Endothelial cell of umbilical vein (primary cell): ENCODE measurements around the gene GTF2A2. TPM values are rescaled to one million over a fixed set of nuclear protein-coding genes. Genes with fewer than 3 reads are reported as not detected.

ENCODE experiments used
- BruUV-seq: library from RNA; stranded (reverse); fragments of 400-500 nt; replicated peaks from 2 replicates; lab custom pipeline; 2021; lab: Mats Ljungman, UMichigan
- CTCF ChIA-PET: fragments of 300-600, 350-600 bp; sonication (Branson Sonifier 250); formaldehyde crosslinking; loops from one replicate; lab custom pipeline; 2021; ENCODE audit warnings: antibody characterized with exemption, inconsistent platforms; lab: Charles Lee
- POLR2A ChIA-PET: fragments of 300-600, 350-600 bp; sonication (Branson Sonifier 250); formaldehyde crosslinking; loops from one replicate; lab custom pipeline; 2021; ENCODE audit warnings: antibody characterized with exemption, inconsistent platforms; lab: Charles Lee
- DNase-seq: peaks from one replicate; pipeline ENCODE4 v3.0.0-alpha.2; 2011; ENCODE audit warnings: low read depth, low spot score
- FAIRE-seq: peaks from 2 replicates; lab custom pipeline; 2011; peaks lifted over from hg19 to GRCh38; lab: Jason Lieb, UNC
- H2AFZ ChIP-seq: 2 replicates; pipeline ENCODE4 v1.6.0; 2012; ENCODE audit warnings: low read depth, low read length, control low read depth, inconsistent platforms
- H3K27ac ChIP-seq: 2 replicates; pipeline ENCODE4 v1.5.1; 2011; ENCODE audit warnings: low read depth, mild to moderate bottlenecking, control low read depth, low read length, moderate library complexity; ENCODE audit not compliant: insufficient read depth
- H3K27me3 ChIP-seq, 2 experiments: 2 replicates each; pipeline versions ENCODE4 v1.6.0 to v1.6.1; 2011; ENCODE audit warnings: low read length in 2 of 2, mixed read lengths in 1 of 2; ENCODE audit not compliant: control insufficient read depth in 2 of 2, insufficient read depth in 2 of 2
- H3K36me3 ChIP-seq, 2 experiments: 2 replicates in 1 of 2; 3 replicates in 1 of 2; pipeline ENCODE4 v1.5.1; 2011; ENCODE audit warnings: low read length in 2 of 2, mild to moderate bottlenecking in 1 of 2, moderate library complexity in 1 of 2; ENCODE audit not compliant: control insufficient read depth in 2 of 2, insufficient read depth in 2 of 2; ENCODE audit errors: extremely low read depth in 1 of 2
- H3K4me1 ChIP-seq: 3 replicates; pipeline ENCODE4 v1.5.1; 2011; ENCODE audit warnings: mild to moderate bottlenecking, low read length; ENCODE audit not compliant: control insufficient read depth, insufficient read depth; ENCODE audit errors: extremely low read depth
- H3K4me2 ChIP-seq: 2 replicates; pipeline ENCODE4 v1.6.1; 2011; ENCODE audit warnings: low read length, control low read depth, mixed read lengths; ENCODE audit not compliant: insufficient read depth
- H3K4me3 ChIP-seq, 3 experiments: fragments of 200-600 bp in 1 of 3; sonication (generic), shearing (Covaris generic) in 1 of 3; replicated peaks in 1 of 3; 2 replicates each; pipeline ENCODE4 v1.5.1; 2011 to 2016; ENCODE audit warnings: control low read depth in 3 of 3, low read length in 3 of 3, mild to moderate bottlenecking in 2 of 3, inconsistent platforms in 1 of 3, low read depth in 1 of 3, moderate library complexity in 1 of 3; ENCODE audit not compliant: insufficient read depth in 1 of 3
- H3K79me2 ChIP-seq: 2 replicates; pipeline ENCODE4 v1.6.0; 2012; ENCODE audit warnings: low read length, inconsistent platforms; ENCODE audit not compliant: control insufficient read depth, insufficient read depth
- H3K9ac ChIP-seq: replicated peaks from 2 replicates; pipeline ENCODE3; 2011; ENCODE audit warnings: low read length, control low read depth; ENCODE audit not compliant: insufficient read depth; ENCODE audit errors: extremely low read depth
- H3K9me1 ChIP-seq: replicated peaks from 3 replicates; pipeline ENCODE4 v1.6.0; 2011; ENCODE audit warnings: mild to moderate bottlenecking, low read length; ENCODE audit not compliant: control insufficient read depth, insufficient read depth; ENCODE audit errors: extremely low read depth
- H3K9me3 ChIP-seq: replicated peaks from 2 replicates; pipeline ENCODE4 v1.5.1; 2012; ENCODE audit warnings: low read length, inconsistent platforms; ENCODE audit not compliant: control insufficient read depth, insufficient read depth
- H4K20me1 ChIP-seq: replicated peaks from 2 replicates; pipeline ENCODE3; 2011; ENCODE audit warnings: mild to moderate bottlenecking, low read length; ENCODE audit not compliant: control insufficient read depth, insufficient read depth; ENCODE audit errors: extremely low read depth
- EZH2 ChIP-seq: IDR thresholded peaks from 2 replicates; pipeline ENCODE4 v1.6.1; 2012; ENCODE audit warnings: borderline replicate concordance, low read depth, mild to moderate bottlenecking, moderate library complexity, low read length, inconsistent platforms; ENCODE audit not compliant: severe bottlenecking
- GATA2 ChIP-seq: IDR thresholded peaks from 2 replicates; pipeline ENCODE4 v1.7.0; 2011; ENCODE audit warnings: low read depth, mild to moderate bottlenecking, moderate library complexity, mixed read lengths, low read length; ENCODE audit not compliant: insufficient read length, insufficient read depth
- MYC ChIP-seq: IDR thresholded peaks from one replicate; pipeline ENCODE4 v1.6.1; 2011; ENCODE audit warnings: mild to moderate bottlenecking, low read depth, low read length
- POLR2A ChIP-seq: IDR thresholded peaks from 2 replicates; pipeline ENCODE4 v1.6.1; 2012; ENCODE audit warnings: low read depth, mild to moderate bottlenecking, control low read depth, low read length
- POLR2AphosphoS5 ChIP-seq: IDR thresholded peaks from 2 replicates; pipeline ENCODE4 v1.6.1; 2012; ENCODE audit warnings: low read depth, mild to moderate bottlenecking, control low read depth, low read length, moderate library complexity; ENCODE audit not compliant: insufficient read depth
- dilution Hi-C: fragments of 300-500 bp; cut with MboI; formaldehyde crosslinking; loops from one replicate; pipeline ENCODE4 v1.15.0; 2019; ENCODE audit warnings: low sequenced_read_pairs; ENCODE audit not compliant: extremely low pct_ligation_motif_present
- intact Hi-C: fragments of 100-400 bp; cut with micrococcal nuclease; formaldehyde crosslinking; loops from one replicate; pipeline ENCODE4 v1.10.0; 2022
- polyA plus RNA-seq, 4 experiments: library from polyadenylated mRNA; depleted of rRNA in 3 of 4; stranded (reverse) in 3 of 4; unstranded in 1 of 4; fragments of >200 nt; gene quantifications; 2 replicates each; pipeline versions ENCODE4 v1.2.1 to v1.2.3, GENCODE V29; 2011 to 2012; ENCODE audit warnings: missing spikeins in 1 of 4
- total RNA-seq: library from RNA; stranded (reverse); gene quantifications from 2 replicates; pipeline ENCODE4 v1.2.3, GENCODE V29; 2021
- TF ChIP-seq, protein P1 (sequence below): IDR thresholded peaks from 2 replicates; pipeline ENCODE4 v1.6.1; 2011; ENCODE audit not compliant: insufficient read depth, insufficient read length

GTF2A2 gene
- total and polyA plus RNA-seq, 2 donors (not counting 3 experiments of a cell fraction or from before 2014, with no cell fraction given): 67.9 to 128 TPM

DNA sequence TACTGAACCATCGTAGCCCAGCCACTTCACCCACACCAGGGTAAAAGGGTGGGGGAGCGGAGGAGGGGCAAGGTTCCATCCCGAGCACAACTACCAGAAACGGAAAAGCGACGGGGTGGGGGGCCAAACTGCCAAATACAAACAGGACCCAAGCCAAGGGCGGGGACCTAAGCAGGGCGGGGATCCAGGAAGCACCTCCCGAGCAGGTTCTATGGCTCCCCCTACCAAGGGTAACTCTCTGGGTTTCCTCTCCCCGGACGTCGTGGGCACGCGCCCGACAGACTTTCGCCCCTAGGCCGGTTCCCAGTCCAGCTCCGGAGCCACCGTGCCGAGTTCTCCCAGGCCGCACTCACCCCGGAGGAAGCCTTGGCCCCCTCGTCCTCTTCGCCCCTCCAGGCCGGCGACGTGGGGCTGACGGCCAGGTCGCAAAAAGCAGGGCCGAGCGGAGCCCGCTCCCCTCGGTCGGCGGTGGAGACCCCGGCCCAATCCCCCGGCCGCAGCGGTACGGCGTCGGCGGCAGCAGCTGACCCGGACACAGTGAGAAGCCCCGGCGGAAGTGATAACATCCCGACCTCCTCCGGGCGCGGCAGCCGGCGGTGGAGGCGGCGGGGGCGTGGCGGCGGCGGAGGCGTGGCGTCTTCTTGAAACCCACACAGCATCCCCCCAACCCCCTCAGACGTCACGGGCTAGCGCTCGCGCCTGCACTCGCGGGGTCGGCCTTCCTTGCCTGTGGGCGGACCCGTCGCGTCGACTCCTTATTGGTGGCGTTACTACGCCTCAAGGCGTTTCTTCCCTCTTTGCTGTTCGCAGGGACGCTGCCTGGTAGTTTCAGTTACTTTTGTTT, 31.7 kb upstream of the GTF2A2 start, which contains the start of gene BNIP2:
TSS of gene BNIP2 (minus strand) at position 539 of the 844 bp plus-strand sequence. CDS start 6,863 bp downstream, outside the sequence.
- TSS peak; percentile 73 for BruUV-seq
- no peaks in the 10 kb centered on the region for H4K20me1 ChIP-seq
- TF ChIP-seq MYC: no peak
- TF ChIP-seq POLR2AphosphoS5: peak; percentile 92
- TF ChIP-seq EZH2: no peak
- no peak for TF ChIP-seq GATA2
- peak; percentile 90 for TF ChIP-seq POLR2A
- TF ChIP-seq, protein P1, sequence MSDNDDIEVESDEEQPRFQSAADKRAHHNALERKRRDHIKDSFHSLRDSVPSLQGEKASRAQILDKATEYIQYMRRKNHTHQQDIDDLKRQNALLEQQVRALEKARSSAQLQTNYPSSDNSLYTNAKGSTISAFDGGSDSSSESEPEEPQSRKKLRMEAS: no peak
- H3K27me3 ChIP-seq: no peaks in the 10 kb centered on the region
- no peaks in the 10 kb centered on the region for H3K36me3 ChIP-seq
- H3K9ac ChIP-seq: peak within 1 kb of the TSS; percentile 100
- DNase-seq (peak; percentile 99), FAIRE-seq (peak; percentile 91)
- ChIA-PET POLR2A (interaction anchor here (0.7 to 1.6 kb wide), 3 partner anchors 9 to 702 kb away, joined by 4 to 5 read pairs (median 5); partner anchors contain the start of gene GTF2A2), CTCF (interaction anchor here (1.0 to 4.5 kb wide), 4 partner anchors 35 to 832 kb away, joined by 3 to 188 read pairs (median 22); no protein-coding TSS in a partner anchor)
- H3K9me1 ChIP-seq: no peaks in the 10 kb centered on the region
- dilution Hi-C loops (no loop called here), intact Hi-C loops (loop anchor here (1.0 to 5.0 kb wide), 5 partner anchors 11 to 788 kb away; partner anchors contain the start of genes ANXA2 and ICE2)
- peak within 1 kb of the TSS; percentile 100 for H3K27ac ChIP-seq
- peaks cover 43% of the 10 kb centered on the region for H3K4me1 ChIP-seq
- H3K9me3 ChIP-seq: no peaks in the 10 kb centered on the region
- H3K4me3 ChIP-seq: peak within 1 kb of the TSS; percentile 66 to 100 (median 100)
- peak within 1 kb of the TSS; percentile 97 for H3K4me2 ChIP-seq
- peaks cover 48% of the 10 kb centered on the region for H3K79me2 ChIP-seq
- peak within 1 kb of the TSS; percentile 79 for H2AFZ ChIP-seq
